GM12878 (cell line): ENCODE measurements around the gene TFCP2L1. TPM values are rescaled to one million over a fixed set of nuclear protein-coding genes. Genes with fewer than 3 reads are reported as not detected.

Experiments used
- ATAC-seq: fragments of 200-7000 bp; cut with Tn5 transposase; 3 replicates; pipeline ENCODE4 v1.9.1; 2020; ENCODE audit warnings: mild to moderate bottlenecking, moderate library complexity
- BruUV-seq: library from RNA; stranded (reverse); fragments of 400-500 nt; replicated peaks from 2 replicates; lab custom pipeline; 2021; lab: Mats Ljungman, UMichigan
- CTCF ChIA-PET: fragments of 300-600 bp; sonication (Branson Sonifier 250); formaldehyde crosslinking; extraction: SDS; loops from one replicate; lab custom pipeline; 2021; ENCODE audit warnings: inconsistent platforms; lab: Yijun Ruan, JAX
- POLR2A ChIA-PET: fragments of 350-600 bp; formaldehyde crosslinking; extraction: SDS; loops from one replicate; lab custom pipeline; 2021; ENCODE audit warnings: inconsistent platforms; lab: Charles Lee
- RAD21 ChIA-PET: fragments of 300-600 bp; sonication (Branson Sonifier 250); formaldehyde crosslinking; loops from one replicate; lab custom pipeline; 2023; ENCODE audit warnings: antibody characterized with exemption; ENCODE audit not compliant: unreplicated experiment; lab: Charles Lee
- SMC1A ChIA-PET: fragments of 300-600 bp; sonication (Branson Sonifier 250); formaldehyde crosslinking; loops from one replicate; lab custom pipeline; 2023; ENCODE audit not compliant: unreplicated experiment, uncharacterized antibody; lab: Charles Lee
- DNase-seq: peaks from one replicate; pipeline ENCODE4 v3.0.0-alpha.2; 2011; ENCODE audit warnings: low read depth, low spot score
- FAIRE-seq: peaks from 3 replicates; lab custom pipeline; 2011; peaks lifted over from hg19 to GRCh38; lab: Jason Lieb, UNC
- H2AFZ ChIP-seq: 2 replicates; pipeline ENCODE4 v1.6.0; 2011; ENCODE audit warnings: low read depth, low read length, control low read depth; ENCODE audit not compliant: control insufficient read depth
- H3K27ac ChIP-seq: 2 replicates; pipeline ENCODE4 v1.5.1; 2011; ENCODE audit warnings: control low read depth; ENCODE audit not compliant: control insufficient read depth, insufficient read depth
- H3K27me3 ChIP-seq, 2 experiments: replicated peaks in 1 of 2; 2 replicates each; pipeline versions ENCODE4 v1.6.0 to v1.6.1; 2011; ENCODE audit warnings: low read length in 1 of 2; ENCODE audit not compliant: control insufficient read depth in 2 of 2, insufficient read depth in 2 of 2
- H3K36me3 ChIP-seq, 2 experiments: 2 replicates each; pipeline ENCODE4 v1.5.1; 2011; ENCODE audit warnings: low read length in 1 of 2; ENCODE audit not compliant: control insufficient read depth in 2 of 2, insufficient read depth in 2 of 2
- H3K4me1 ChIP-seq: 2 replicates; pipeline ENCODE4 v1.6.1; 2011; ENCODE audit warnings: mild to moderate bottlenecking, low read length, moderate library complexity, mixed read lengths; ENCODE audit not compliant: control insufficient read depth, insufficient read depth
- H3K4me2 ChIP-seq: 2 replicates; pipeline ENCODE4 v1.6.0; 2011; ENCODE audit warnings: control low read depth; ENCODE audit not compliant: control insufficient read depth, insufficient read depth
- H3K4me3 ChIP-seq: fragments of 200-600 bp; sonication (generic); 2 replicates; pipeline ENCODE4 v1.5.1; 2016
- H3K79me2 ChIP-seq: 2 replicates; pipeline ENCODE4 v1.6.0; 2011; ENCODE audit warnings: low read length; ENCODE audit not compliant: control insufficient read depth, insufficient read depth
- H3K9ac ChIP-seq: 2 replicates; pipeline ENCODE4 v1.8.0; 2011; ENCODE audit warnings: low read length, control low read depth, mixed read lengths; ENCODE audit not compliant: control insufficient read depth, insufficient read depth
- H3K9me3 ChIP-seq: replicated peaks from 3 replicates; pipeline ENCODE4 v1.5.1; 2011; ENCODE audit warnings: mild to moderate bottlenecking, low read length; ENCODE audit not compliant: control insufficient read depth, insufficient read depth
- H4K20me1 ChIP-seq: 2 replicates; pipeline ENCODE4 v1.6.0; 2011; ENCODE audit not compliant: control insufficient read depth, insufficient read depth
- BACH1 ChIP-seq: fragments of 450-650 bp; IDR thresholded peaks from 2 replicates; pipeline ENCODE4 v1.6.1; 2017; ENCODE audit warnings: mild to moderate bottlenecking, borderline replicate concordance
- CHD4 ChIP-seq: fragments of 200-600 bp; sonication (generic); IDR thresholded peaks from 2 replicates; pipeline ENCODE4 v1.6.1; 2016; ENCODE audit warnings: mild to moderate bottlenecking
- CREB1 ChIP-seq: IDR thresholded peaks from 2 replicates; pipeline ENCODE4 v1.6.1; 2012; ENCODE audit warnings: low read depth, mild to moderate bottlenecking, inconsistent platforms
- DPF2 ChIP-seq: fragments of 450-650 bp; IDR thresholded peaks from 2 replicates; pipeline ENCODE4 v1.6.1; 2017; ENCODE audit warnings: mild to moderate bottlenecking
- EGR1 ChIP-seq, 2 experiments: IDR thresholded peaks; 1 replicate in 1 of 2; 2 replicates in 1 of 2; pipeline ENCODE4 v1.6.1; 2011 to 2012; ENCODE audit warnings: low read depth in 2 of 2, low read length in 2 of 2, borderline replicate concordance in 1 of 2, mild to moderate bottlenecking in 1 of 2, moderate library complexity in 1 of 2
- ETV6 ChIP-seq, 2 experiments: fragments of 450-650 bp in 1 of 2; IDR thresholded peaks in 1 of 2; conservative IDR thresholded peaks in 1 of 2; 2 replicates each; pipeline ENCODE4 v1.6.1; 2014; ENCODE audit warnings: antibody characterized with exemption in 1 of 2, borderline replicate concordance in 1 of 2, low read depth in 1 of 2, mild to moderate bottlenecking in 1 of 2, moderate library complexity in 1 of 2
- KDM1A ChIP-seq: fragments of 200-600 bp; sonication (generic); IDR thresholded peaks from 2 replicates; pipeline ENCODE4 v1.6.1; 2016; ENCODE audit warnings: borderline replicate concordance
- NR2F1 ChIP-seq: fragments of 450-650 bp; conservative IDR thresholded peaks from 2 replicates; pipeline ENCODE4 v1.6.1; 2017; ENCODE audit warnings: mild to moderate bottlenecking
- SP1 ChIP-seq: IDR thresholded peaks from one replicate; pipeline ENCODE4 v1.6.1; 2011; ENCODE audit warnings: low read depth, low read length
- STAT3 ChIP-seq: IDR thresholded peaks from 2 replicates; pipeline ENCODE4 v1.6.1; 2011; ENCODE audit warnings: low read depth, low read length, improper control_type of control experiment
- SUPT20H ChIP-seq: IDR thresholded peaks from 2 replicates; pipeline ENCODE4 v1.6.1; 2011; ENCODE audit warnings: low read depth, mild to moderate bottlenecking, low read length, moderate library complexity, borderline replicate concordance; ENCODE audit not compliant: control insufficient read depth
- ZBTB11 ChIP-seq: fragments of 450-650 bp; formaldehyde crosslinking; IDR thresholded peaks from 2 replicates; pipeline ENCODE4 v1.5.0; 2022; ENCODE audit warnings: mild to moderate bottlenecking, missing genetic modification characterization
- ZNF207 ChIP-seq: fragments of 450-650 bp; IDR thresholded peaks from 2 replicates; pipeline ENCODE4 v1.6.1; 2014; ENCODE audit warnings: antibody characterized with exemption, mild to moderate bottlenecking, borderline replicate concordance
- ZNF592 ChIP-seq: fragments of 450-650 bp; IDR thresholded peaks from 2 replicates; pipeline ENCODE4 v1.6.1; 2017; ENCODE audit warnings: mild to moderate bottlenecking, moderate library complexity
- WGBS: methylation state at CpG from one replicate; pipeline ENCODE4 v1.1.6; 2016; ENCODE audit warnings: low lambda C conversion rate; ENCODE audit not compliant: insufficient replicate concordance, insufficient coverage; ENCODE audit errors: missing lambda C conversion rate; 5-methylcytosine and 5-hydroxymethylcytosine counted together
- in situ Hi-C: fragments of 300-500 bp; cut with MboI; formaldehyde crosslinking; loops from 9 replicates; pipeline ENCODE4 v1.14.3; 2018; ENCODE audit warnings: mixed read lengths
- intact Hi-C: fragments of 100-400 bp; cut with micrococcal nuclease; formaldehyde crosslinking; loops from one replicate; pipeline ENCODE4 v1.14.2; 2022; ENCODE audit not compliant: unreplicated experiment
- polyA plus RNA-seq, 11 experiments: library from polyadenylated mRNA; depleted of rRNA in 4 of 11; unstranded in 6 of 11; stranded (reverse) in 5 of 11; fragments of >200 nt; fragmentation: Nextera tagmentation in 4 of 11; fragmentation: Illumina TruSeq in 1 of 11; extraction: Ambion mirVana in 4 of 11; extraction: Trizol in 1 of 11; gene quantifications; 1 replicate in 1 of 11; 2 replicates in 10 of 11; pipeline versions ENCODE4 v1.2.1 to v1.2.3, GENCODE V29; 2011 to 2016; ENCODE audit warnings: inconsistent platforms in 2 of 11, missing spikeins in 2 of 11, low read depth in 1 of 11
- total RNA-seq, 4 experiments: library from RNA; depleted of rRNA in 3 of 4; stranded (reverse); fragments of >200 nt in 3 of 4; fragmentation: Illumina TruSeq in 1 of 4; extraction: Trizol in 1 of 4; gene quantifications; 2 replicates each; pipeline versions ENCODE4 v1.2.1 to v1.2.3, GENCODE V29; 2013 to 2021

Gene TFCP2L1
- total and polyA plus RNA-seq, 10 of the 15 experiments (the other 5 are each of a cell fraction or from before 2014, with no cell fraction given), result 0.02 to 0.21 (median 0.09) TPM; not detected in 1

- TF ChIP-seq ZNF592 (no peak), CREB1 (no peak), NR2F1 (no peak), BACH1 (no peak), SP1 (no peak)
These were observed 28.1 kb downstream of the TFCP2L1 start (continued) for GRCh38 chr2:121256720-121257479.

GRCh38 chr2:121255358-121255757, 29.6 kb downstream of the TFCP2L1 start:
- H3K79me2 ChIP-seq, result no peaks in the 10 kb centered on the region
- no TSS peak for BruUV-seq
- H4K20me1 ChIP-seq, result no peaks in the 10 kb centered on the region
- intact Hi-C loops, result no loop called here
- H3K9me3 ChIP-seq, result no peaks in the 10 kb centered on the region
- WGBS, result 33% methylated on average over 8 of the region's 8 CpGs
- DNase-seq (no peak), ATAC-seq (no peak), FAIRE-seq (no peak)
- ChIA-PET SMC1A (no interaction called here), POLR2A (no interaction called here), CTCF (interaction anchor here (0.6 kb wide), 1 partner anchor 364 kb away, joined by 6 read pairs; no protein-coding TSS in a partner anchor), RAD21 (no interaction called here)
- no peaks in the 10 kb centered on the region for H3K4me1 ChIP-seq
- no peak overlapping the region for H3K4me3 ChIP-seq
- H3K4me2 ChIP-seq, result no peak overlapping the region
- H3K9ac ChIP-seq, result no peak overlapping the region
- no peak overlapping the region for H3K27ac ChIP-seq
- H2AFZ ChIP-seq, result no peak overlapping the region
- H3K36me3 ChIP-seq, result no peaks in the 10 kb centered on the region
- in situ Hi-C loops, result no loop called here
- no peaks in the 10 kb centered on the region; a peak in 1 of 4 replicates for H3K27me3 ChIP-seq
- TF ChIP-seq ZBTB11 (CRISPR knock-in tag), result no peak
- no peak for TF ChIP-seq KDM1A
- no peak for TF ChIP-seq EGR1 (IDR thresholded peaks at IDR 0.05; ENCODE audit: borderline replicate concordance in 1 of 2, low read depth in 2 of 2, low read length in 2 of 2)
- TF ChIP-seq DPF2, result no peak
- no peak for TF ChIP-seq STAT3
- TF ChIP-seq ETV6 (conservative IDR thresholded peaks at IDR 0.05 in 1 of 2, IDR thresholded peaks at IDR 0.05 in 1 of 2; ENCODE audit: borderline replicate concordance in 1 of 2, low read depth in 1 of 2), result no peak
- no peak for TF ChIP-seq SUPT20H
- no peak for TF ChIP-seq ZNF207
- TF ChIP-seq CHD4, result no peak
